Neuronal stem cell (in vitro differentiated cells): ENCODE measurements around the gene KLHDC4.

Experiments used
- DNase-seq: peaks from one replicate; pipeline ENCODE4 v3.0.0-alpha.2; 2013; ENCODE audit warnings: low spot score
- H2AFZ ChIP-seq: one replicate; pipeline ENCODE4 v1.6.1; 2013; ENCODE audit warnings: mild to moderate bottlenecking, low read length, inconsistent platforms
- H2AK5ac ChIP-seq: 2 replicates; pipeline ENCODE4 v1.6.1; 2013; ENCODE audit warnings: low read depth, mild to moderate bottlenecking, inconsistent platforms, low read length, moderate library complexity, mixed read lengths
- H2BK120ac ChIP-seq: 2 replicates; pipeline ENCODE4 v1.6.1; 2013; ENCODE audit warnings: low read depth, mild to moderate bottlenecking, inconsistent platforms, low read length, moderate library complexity, mixed read lengths
- H2BK12ac ChIP-seq: one replicate; pipeline ENCODE4 v1.6.1; 2013; ENCODE audit warnings: low read length, inconsistent platforms
- H2BK15ac ChIP-seq: 2 replicates; pipeline ENCODE4 v1.6.1; 2013; ENCODE audit warnings: mild to moderate bottlenecking, low read length, inconsistent platforms, mixed read lengths
- H2BK5ac ChIP-seq: one replicate; pipeline ENCODE4 v1.6.1; 2013; ENCODE audit warnings: inconsistent platforms, mild to moderate bottlenecking, low read length, moderate library complexity
- H3K14ac ChIP-seq: one replicate; pipeline ENCODE4 v1.6.1; 2013; ENCODE audit warnings: low read length, inconsistent platforms
- H3K18ac ChIP-seq: 2 replicates; pipeline ENCODE4 v1.6.1; 2013; ENCODE audit warnings: low read length, inconsistent platforms
- H3K23ac ChIP-seq: 2 replicates; pipeline ENCODE4 v1.6.1; 2013; ENCODE audit warnings: low read depth, mild to moderate bottlenecking, mixed read lengths, low read length, inconsistent platforms; ENCODE audit not compliant: poor library complexity
- H3K27ac ChIP-seq: replicated peaks from 3 replicates; pipeline ENCODE4 v1.5.1; 2013; ENCODE audit warnings: low read length, inconsistent platforms
- H3K27me3 ChIP-seq, 3 experiments: 2 replicates each; pipeline ENCODE4 v1.6.1; 2013; ENCODE audit warnings: low read length in 3 of 3, mild to moderate bottlenecking in 2 of 3, inconsistent platforms in 1 of 3, low read depth in 1 of 3, mixed read lengths in 1 of 3, moderate library complexity in 1 of 3; ENCODE audit not compliant: control insufficient read depth in 3 of 3, insufficient read depth in 3 of 3
- H3K36me3 ChIP-seq, 2 donors: replicated peaks in 1 of 2; 2 replicates each; pipeline ENCODE4 v1.6.1; 2013; ENCODE audit warnings: low read length in 2 of 2; ENCODE audit not compliant: control insufficient read depth in 2 of 2, insufficient read depth in 2 of 2
- H3K4ac ChIP-seq: 2 replicates; pipeline ENCODE4 v1.6.1; 2013; ENCODE audit warnings: inconsistent platforms, mild to moderate bottlenecking, low read length, moderate library complexity
- H3K4me1 ChIP-seq, 2 donors: 1 replicate in 1 of 2; 2 replicates in 1 of 2; pipeline ENCODE4 v1.6.1; 2013; ENCODE audit warnings: low read length in 2 of 2, low read depth in 1 of 2; ENCODE audit not compliant: control insufficient read depth in 2 of 2, insufficient read depth in 1 of 2
- H3K4me2 ChIP-seq: one replicate; pipeline ENCODE4 v1.6.1; 2013; ENCODE audit warnings: mild to moderate bottlenecking, low read length, inconsistent platforms; ENCODE audit not compliant: insufficient read depth, poor library complexity, severe bottlenecking
- H3K4me3 ChIP-seq, 2 donors: 2 replicates each; pipeline ENCODE4 v1.5.1; 2013; ENCODE audit warnings: low read length in 2 of 2, mild to moderate bottlenecking in 2 of 2, inconsistent platforms in 1 of 2, moderate library complexity in 1 of 2
- H3K79me1 ChIP-seq: one replicate; pipeline ENCODE4 v1.6.1; 2013; ENCODE audit warnings: low read depth, mild to moderate bottlenecking, inconsistent platforms, low read length, moderate library complexity
- H3K9ac ChIP-seq: one replicate; pipeline ENCODE4 v1.6.1; 2013; ENCODE audit warnings: mild to moderate bottlenecking, low read depth, low read length, inconsistent platforms; ENCODE audit not compliant: poor library complexity
- H3K9me3 ChIP-seq, 2 donors: replicated peaks in 1 of 2; 2 replicates each; pipeline versions ENCODE3 to v1.6.1; 2013; ENCODE audit warnings: low read length in 2 of 2, mild to moderate bottlenecking in 2 of 2, inconsistent platforms in 1 of 2, low read depth in 1 of 2, mixed read lengths in 1 of 2, moderate library complexity in 1 of 2; ENCODE audit not compliant: control insufficient read depth in 2 of 2, insufficient read depth in 1 of 2
- H4K8ac ChIP-seq: one replicate; pipeline ENCODE4 v1.6.1; 2013; ENCODE audit warnings: low read depth, mild to moderate bottlenecking, inconsistent platforms, low read length, moderate library complexity
- H4K91ac ChIP-seq: one replicate; pipeline ENCODE4 v1.6.1; 2013; ENCODE audit warnings: low read length, low read depth, mild to moderate bottlenecking, inconsistent platforms; ENCODE audit not compliant: poor library complexity
- WGBS, 2 donors: extraction: QIAGEN DNeasy Blood & Tissue Kit; methylation state at CpG; one replicate each; pipeline ENCODE4 v1.1.7; 2013; ENCODE audit warnings: missing lambda C conversion rate in 2 of 2, mixed read lengths in 1 of 2; ENCODE audit not compliant: insufficient read length in 2 of 2, insufficient replicate concordance in 1 of 2; ENCODE audit errors: extremely low coverage in 2 of 2; 5-methylcytosine and 5-hydroxymethylcytosine counted together

KLHDC4 gene

GRCh38 chr16:87680272-87680644, 85.5 kb downstream of the KLHDC4 start:
- Histone ChIP-seq H3K4me2 (no peak overlapping the region), H3K4me3 (no peak overlapping the region), H2AK5ac (no peak overlapping the region), H2BK15ac (no peak overlapping the region), H2AFZ (no peak overlapping the region), H4K91ac (no peak overlapping the region), H2BK5ac (no peak overlapping the region), H4K8ac (no peak overlapping the region), H3K4me1 (peaks cover 0 to 6% of the 10 kb centered on the region in 2 donors), H3K27me3 (no peaks in the 10 kb centered on the region), H3K4ac (no peak overlapping the region), H3K9ac (peak overlapping the region; percentile 6), H2BK120ac (no peak overlapping the region), H3K79me1 (peaks cover 8% of the 10 kb centered on the region), H3K36me3 (peaks cover 0 to under 1% of the 10 kb centered on the region in 2 donors), H3K27ac (no peak overlapping the region), H3K14ac (no peak overlapping the region), H3K18ac (peak overlapping the region; percentile 2), H3K9me3 (no peaks in the 10 kb centered on the region), H3K23ac (no peak overlapping the region), H2BK12ac (no peak overlapping the region)
- WGBS, 2 donors, result no CpG with 5 or more reads among the region's 17 CpGs
- no peak for DNase-seq

- H2AFZ ChIP-seq, result no peak overlapping the region
- H4K8ac ChIP-seq, result no peak overlapping the region
- H3K4me1 ChIP-seq, result peaks cover 0 to 8% of the 10 kb centered on the region in 2 donors
- H3K18ac ChIP-seq, result peak overlapping the region; percentile 17
- no peak for DNase-seq
- no peak overlapping the region for H3K4ac ChIP-seq
- no peak overlapping the region for H2BK15ac ChIP-seq
- H2BK12ac ChIP-seq, result no peak overlapping the region
- no peak overlapping the region for H2AK5ac ChIP-seq
- H3K4me2 ChIP-seq, result no peak overlapping the region
- H3K14ac ChIP-seq, result no peak overlapping the region
- no peak overlapping the region for H4K91ac ChIP-seq
- H3K23ac ChIP-seq, result no peak overlapping the region
- H3K9me3 ChIP-seq, result no peaks in the 10 kb centered on the region
- H3K27me3 ChIP-seq, result no peaks in the 10 kb centered on the region
- WGBS, 2 donors, result no CpG with 5 or more reads among the region's 18 CpGs
- no peak overlapping the region for H2BK120ac ChIP-seq
- peak overlapping the region; percentile 13 for H2BK5ac ChIP-seq
- H3K9ac ChIP-seq, result no peak overlapping the region
- H3K36me3 ChIP-seq, result no peaks in the 10 kb centered on the region
- H3K4me3 ChIP-seq, result no peak overlapping the region
- H3K27ac ChIP-seq, result no peak overlapping the region
- H3K79me1 ChIP-seq, result peaks cover 8% of the 10 kb centered on the region
Observed at GRCh38 chr16:87679593-87680271, 86.1 kb downstream of the KLHDC4 start.

GRCh38 chr16:87678618-87679017, 87.2 kb downstream of the KLHDC4 start:
- Histone ChIP-seq H3K18ac (no peak overlapping the region), H3K23ac (no peak overlapping the region), H3K27ac (no peak overlapping the region), H3K27me3 (no peaks in the 10 kb centered on the region), H4K91ac (no peak overlapping the region), H2BK120ac (no peak overlapping the region), H2BK5ac (no peak overlapping the region), H3K14ac (no peak overlapping the region), H3K4me2 (no peak overlapping the region), H4K8ac (no peak overlapping the region), H2BK15ac (no peak overlapping the region), H3K79me1 (peaks cover 8% of the 10 kb centered on the region), H2AK5ac (no peak overlapping the region), H3K4me1 (peaks cover 0 to 8% of the 10 kb centered on the region in 2 donors), H3K9ac (no peak overlapping the region), H2AFZ (no peak overlapping the region), H2BK12ac (no peak overlapping the region), H3K4me3 (no peak overlapping the region), H3K36me3 (no peaks in the 10 kb centered on the region), H3K9me3 (no peaks in the 10 kb centered on the region), H3K4ac (no peak overlapping the region)
- no CpG with 5 or more reads among the region's 14 CpGs for WGBS, 2 donors
- DNase-seq, result no peak

GRCh38 chr16:87677830-87678229, 88.0 kb downstream of the KLHDC4 start:
- peaks cover 0 to 8% of the 10 kb centered on the region in 2 donors for H3K4me1 ChIP-seq
- peaks cover 7% of the 10 kb centered on the region for H3K79me1 ChIP-seq
- no CpG with 5 or more reads among the region's 5 CpGs for WGBS, 2 donors

More at GRCh38 chr16:87677830-87678229, 88.0 kb downstream of the KLHDC4 start:
- Histone ChIP-seq H4K8ac (no peak overlapping the region), H3K27ac (no peak overlapping the region), H3K4ac (no peak overlapping the region), H2BK15ac (no peak overlapping the region), H3K27me3 (no peaks in the 10 kb centered on the region), H3K36me3 (no peaks in the 10 kb centered on the region), H3K4me2 (no peak overlapping the region), H2AFZ (no peak overlapping the region), H2BK120ac (no peak overlapping the region), H2BK12ac (no peak overlapping the region), H2BK5ac (peak overlapping the region; percentile 29), H3K4me3 (no peak overlapping the region), H3K18ac (no peak overlapping the region), H4K91ac (no peak overlapping the region), H3K23ac (no peak overlapping the region), H3K9me3 (no peaks in the 10 kb centered on the region), H3K9ac (no peak overlapping the region), H2AK5ac (no peak overlapping the region), H3K14ac (peak overlapping the region; percentile 14)
- no peak for DNase-seq
